ENCODE data around the gene DPP6.

DNA sequence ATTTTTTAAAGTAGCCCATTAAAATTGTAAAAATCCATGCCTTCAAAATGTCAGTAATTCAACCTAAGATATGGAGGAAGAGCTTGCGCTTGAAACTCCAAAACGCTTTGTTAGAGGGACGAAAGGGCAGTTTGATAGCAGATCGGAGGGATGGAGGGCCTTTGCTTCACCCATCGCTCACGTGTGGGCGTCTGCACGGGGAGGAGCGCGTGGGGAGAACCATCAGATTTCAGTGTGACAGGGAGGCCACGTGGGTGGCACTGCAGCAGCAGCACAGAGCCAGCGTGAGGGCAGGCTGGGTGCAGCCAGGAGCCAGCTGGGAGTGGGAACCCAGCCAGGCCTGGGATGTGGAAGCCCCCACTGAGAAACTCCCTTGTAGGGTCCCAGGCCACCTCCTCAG lies 625.3 kb downstream of the DPP6 start:
- TF ChIP-seq POLR2A (IDR thresholded peaks at IDR 0.05), result no peak
- TF ChIP-seq, protein P1, sequence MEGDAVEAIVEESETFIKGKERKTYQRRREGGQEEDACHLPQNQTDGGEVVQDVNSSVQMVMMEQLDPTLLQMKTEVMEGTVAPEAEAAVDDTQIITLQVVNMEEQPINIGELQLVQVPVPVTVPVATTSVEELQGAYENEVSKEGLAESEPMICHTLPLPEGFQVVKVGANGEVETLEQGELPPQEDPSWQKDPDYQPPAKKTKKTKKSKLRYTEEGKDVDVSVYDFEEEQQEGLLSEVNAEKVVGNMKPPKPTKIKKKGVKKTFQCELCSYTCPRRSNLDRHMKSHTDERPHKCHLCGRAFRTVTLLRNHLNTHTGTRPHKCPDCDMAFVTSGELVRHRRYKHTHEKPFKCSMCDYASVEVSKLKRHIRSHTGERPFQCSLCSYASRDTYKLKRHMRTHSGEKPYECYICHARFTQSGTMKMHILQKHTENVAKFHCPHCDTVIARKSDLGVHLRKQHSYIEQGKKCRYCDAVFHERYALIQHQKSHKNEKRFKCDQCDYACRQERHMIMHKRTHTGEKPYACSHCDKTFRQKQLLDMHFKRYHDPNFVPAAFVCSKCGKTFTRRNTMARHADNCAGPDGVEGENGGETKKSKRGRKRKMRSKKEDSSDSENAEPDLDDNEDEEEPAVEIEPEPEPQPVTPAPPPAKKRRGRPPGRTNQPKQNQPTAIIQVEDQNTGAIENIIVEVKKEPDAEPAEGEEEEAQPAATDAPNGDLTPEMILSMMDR (IDR thresholded peaks at IDR 0.05), result no peak

All from tibial nerve (tissue), 3 donors.